Skeletal muscle tissue (tissue), 4 donors: ENCODE results near the gene LHX3. TPM values are rescaled to one million over a fixed set of nuclear protein-coding genes. Genes with fewer than 3 reads are reported as not detected.
"Not testable (repeated sequence)": the region's sequence is repeated elsewhere in the genome, so short reads cannot be mapped to it uniquely, and the experiment has no call there.

Experiments
- H3K27ac ChIP-seq: one replicate; pipeline ENCODE4 v1.7.0; 2013; ENCODE audit warnings: mild to moderate bottlenecking, low read depth, low read length, inconsistent platforms
- H3K27me3 ChIP-seq, 3 donors: one replicate each; pipeline ENCODE4 v1.7.0; 2013; ENCODE audit warnings: low read length in 3 of 3; ENCODE audit not compliant: control insufficient read depth in 3 of 3, insufficient read depth in 3 of 3
- H3K36me3 ChIP-seq, 3 donors: one replicate each; pipeline ENCODE4 v1.7.0; 2013; ENCODE audit warnings: low read length in 3 of 3; ENCODE audit not compliant: control insufficient read depth in 3 of 3, insufficient read depth in 3 of 3
- H3K4me1 ChIP-seq, 3 donors: one replicate each; pipeline ENCODE4 v1.7.0; 2013; ENCODE audit warnings: low read length in 3 of 3, mild to moderate bottlenecking in 3 of 3; ENCODE audit not compliant: control insufficient read depth in 3 of 3, insufficient read depth in 3 of 3
- H3K4me3 ChIP-seq, 3 donors: one replicate each; pipeline ENCODE4 v1.7.0; 2013; ENCODE audit warnings: low read length in 3 of 3
- H3K9ac ChIP-seq, 3 donors: one replicate each; pipeline ENCODE4 v1.7.0; 2013; ENCODE audit warnings: low read length in 3 of 3, mild to moderate bottlenecking in 3 of 3, moderate library complexity in 2 of 3, low read depth in 1 of 3
- H3K9me3 ChIP-seq, 3 donors: one replicate each; pipeline ENCODE4 v1.7.0; 2013; ENCODE audit warnings: low read length in 3 of 3; ENCODE audit not compliant: control insufficient read depth in 3 of 3
- total RNA-seq: library from RNA; depleted of rRNA; stranded (reverse); fragments of >200 nt; gene quantifications from one replicate; pipeline ENCODE4 v1.2.3, GENCODE V29; 2014
- donor health status: Osteomylitis.

The LHX3 gene
- total RNA-seq, 1 donor from 2014 or later = not detected

DNA sequence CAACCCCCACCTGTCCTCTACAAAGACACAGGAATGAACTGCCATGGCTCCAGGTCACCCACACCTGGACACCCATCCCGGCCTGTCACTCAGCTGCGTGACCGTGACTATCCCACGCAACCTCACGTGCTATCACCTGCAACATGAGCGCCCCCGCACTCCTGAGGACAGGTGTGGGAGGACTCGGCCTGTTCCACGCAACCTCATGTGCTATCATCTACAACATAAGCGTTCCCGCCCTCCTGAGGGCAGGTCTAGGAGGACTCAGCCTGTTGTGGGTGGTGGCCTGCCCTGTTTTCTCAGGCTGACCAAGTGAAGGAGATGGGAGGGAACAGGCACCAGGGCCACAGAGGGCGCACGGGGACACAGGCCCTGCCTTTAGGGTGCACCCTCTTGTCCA, 36.6 kb upstream of the LHX3 start:
- Histone ChIP-seq H3K9ac (no peak overlapping the region), H3K4me3 (no peak overlapping the region), H3K27me3 (no peaks in the 10 kb centered on the region), H3K36me3 (peaks cover 0 to 3% (median 0%) of the 10 kb centered on the region in 3 donors), H3K27ac (no peak overlapping the region), H3K9me3 (no peaks in the 10 kb centered on the region), H3K4me1 (peaks cover 24 to 28% (median 25%) of the 10 kb centered on the region in 3 donors)

DNA sequence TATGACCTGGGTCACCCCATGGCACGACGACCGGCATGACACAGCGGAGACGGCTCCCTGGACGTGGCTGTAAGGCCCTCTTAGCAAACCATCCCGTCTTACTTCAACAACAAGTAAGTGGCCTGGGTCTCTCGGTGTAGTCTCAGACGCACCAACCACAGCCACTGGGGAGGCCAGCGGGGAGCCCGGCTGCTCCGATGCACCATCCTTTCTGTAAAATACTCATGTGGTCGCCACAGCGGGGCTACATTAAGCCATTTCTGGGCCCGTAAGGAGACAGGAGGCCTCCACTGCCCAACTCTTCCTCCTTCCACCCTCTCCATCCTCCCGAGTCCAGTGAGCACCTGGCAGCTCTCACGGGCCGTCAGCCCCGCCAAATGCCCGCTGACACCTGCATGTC, 36.0 kb upstream of the LHX3 start:
- H3K9me3 ChIP-seq = no peaks in the 10 kb centered on the region
- H3K27me3 ChIP-seq = no peaks in the 10 kb centered on the region
- H3K4me1 ChIP-seq = peaks cover 24 to 28% (median 25%) of the 10 kb centered on the region in 3 donors
- no peak overlapping the region for H3K27ac ChIP-seq
- no peak overlapping the region for H3K9ac ChIP-seq
- H3K36me3 ChIP-seq = peaks cover 0 to 5% (median 0%) of the 10 kb centered on the region in 3 donors
- H3K4me3 ChIP-seq = no peak overlapping the region

DNA sequence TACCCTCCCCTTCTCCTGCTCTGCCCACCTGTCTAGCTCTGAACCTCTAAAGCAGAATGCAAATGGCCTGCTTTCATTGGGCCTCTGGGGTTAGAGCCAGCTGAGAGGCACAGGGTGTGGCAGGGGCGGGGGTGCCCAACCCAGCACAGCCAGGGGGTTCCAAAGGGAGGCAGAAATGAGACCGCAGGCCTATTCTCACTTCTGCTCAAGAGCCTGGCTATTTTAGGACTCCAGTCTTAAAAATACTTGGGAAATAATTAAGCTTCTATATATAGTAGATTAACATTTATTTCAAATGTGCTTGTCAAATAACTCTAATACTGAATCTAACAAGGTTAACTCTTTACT, 35.0 kb upstream of the LHX3 start:
- Histone ChIP-seq H3K9me3 (no peaks in the 10 kb centered on the region), H3K27me3 (no peaks in the 10 kb centered on the region), H3K27ac (no peak overlapping the region), H3K9ac (peak overlapping the region in 1 of 3 donors; percentile 25), H3K4me1 (peaks cover 22 to 26% (median 23%) of the 10 kb centered on the region in 3 donors), H3K4me3 (no peak overlapping the region), H3K36me3 (peaks cover 0 to 5% (median 0%) of the 10 kb centered on the region in 3 donors)

DNA sequence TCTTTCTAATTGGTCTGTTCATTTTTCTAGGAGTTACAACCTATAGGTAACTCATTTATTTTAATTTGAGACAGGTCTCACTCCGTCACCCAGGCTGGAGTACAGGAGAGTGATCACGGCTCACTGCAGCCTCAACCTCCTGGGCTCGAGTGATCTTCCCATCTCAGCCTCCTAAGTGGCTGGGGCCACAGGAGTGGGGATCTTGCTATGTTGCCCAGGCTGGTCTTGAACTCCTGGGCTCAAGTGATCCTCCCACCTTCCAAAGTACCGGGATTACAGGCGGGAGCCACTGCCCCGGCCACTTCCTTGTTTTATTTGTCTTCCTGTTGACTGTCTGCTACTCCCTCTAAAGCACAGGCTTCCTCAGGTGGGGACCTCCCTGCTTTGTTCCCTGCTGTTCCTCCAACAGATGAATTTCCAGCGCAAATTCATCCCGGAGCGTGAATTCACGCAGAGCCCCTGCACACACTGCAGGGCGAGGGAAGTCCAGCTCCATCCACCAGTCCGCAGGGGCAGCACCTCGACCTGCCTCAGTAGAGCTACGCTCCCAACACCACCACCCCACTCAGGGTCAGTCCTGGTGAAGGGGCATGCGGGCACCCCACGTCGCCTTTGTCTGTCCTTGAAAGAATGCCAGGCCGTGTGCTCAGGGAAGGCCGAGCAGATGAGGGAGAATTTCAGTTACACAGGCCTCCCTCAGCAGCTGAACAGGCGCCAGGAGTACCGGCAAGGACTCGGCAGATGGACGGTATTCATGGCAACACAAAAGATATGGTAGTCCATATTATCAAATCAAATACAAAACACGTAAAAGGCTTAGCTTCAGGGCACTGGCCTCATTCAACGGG, 34.4 kb upstream of the LHX3 start:
- Histone ChIP-seq H3K4me3 (no peak overlapping the region), H3K27me3 (no peaks in the 10 kb centered on the region), H3K27ac (no peak overlapping the region), H3K9me3 (no peaks in the 10 kb centered on the region), H3K36me3 (peaks cover 0 to 5% (median 0%) of the 10 kb centered on the region in 3 donors), H3K9ac (peak overlapping the region in 2 of 3 donors; percentile 16 to 40), H3K4me1 (peaks cover 16 to 20% (median 17%) of the 10 kb centered on the region in 3 donors)

DNA sequence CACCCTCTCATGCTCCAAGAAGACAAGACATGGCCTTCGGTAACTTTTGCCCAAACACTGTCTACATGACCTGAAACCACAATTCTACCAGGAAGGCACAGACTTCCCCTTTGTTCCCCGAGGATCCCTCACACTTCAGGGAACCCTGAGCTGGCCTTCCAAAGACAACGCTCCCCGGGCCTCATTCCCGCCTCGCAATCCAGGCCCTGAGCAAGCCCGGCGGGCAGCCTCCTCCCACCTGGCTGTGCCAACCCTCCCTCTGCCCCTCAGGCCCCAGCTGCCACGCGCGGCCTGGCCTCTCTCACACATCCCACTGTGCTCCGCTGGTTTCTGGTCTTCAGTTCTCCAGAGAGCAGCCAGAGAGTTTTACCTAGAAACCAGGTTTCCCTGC, 33.4 kb upstream of the LHX3 start:
- peaks cover 15 to 19% (median 16%) of the 10 kb centered on the region in 3 donors for H3K4me1 ChIP-seq
- H3K9me3 ChIP-seq = no peaks in the 10 kb centered on the region
- H3K4me3 ChIP-seq = no peak overlapping the region
- peaks cover 0 to 5% (median 0%) of the 10 kb centered on the region in 3 donors for H3K36me3 ChIP-seq
- H3K27ac ChIP-seq = no peak overlapping the region
- H3K9ac ChIP-seq = no peak overlapping the region
- no peaks in the 10 kb centered on the region for H3K27me3 ChIP-seq

DNA sequence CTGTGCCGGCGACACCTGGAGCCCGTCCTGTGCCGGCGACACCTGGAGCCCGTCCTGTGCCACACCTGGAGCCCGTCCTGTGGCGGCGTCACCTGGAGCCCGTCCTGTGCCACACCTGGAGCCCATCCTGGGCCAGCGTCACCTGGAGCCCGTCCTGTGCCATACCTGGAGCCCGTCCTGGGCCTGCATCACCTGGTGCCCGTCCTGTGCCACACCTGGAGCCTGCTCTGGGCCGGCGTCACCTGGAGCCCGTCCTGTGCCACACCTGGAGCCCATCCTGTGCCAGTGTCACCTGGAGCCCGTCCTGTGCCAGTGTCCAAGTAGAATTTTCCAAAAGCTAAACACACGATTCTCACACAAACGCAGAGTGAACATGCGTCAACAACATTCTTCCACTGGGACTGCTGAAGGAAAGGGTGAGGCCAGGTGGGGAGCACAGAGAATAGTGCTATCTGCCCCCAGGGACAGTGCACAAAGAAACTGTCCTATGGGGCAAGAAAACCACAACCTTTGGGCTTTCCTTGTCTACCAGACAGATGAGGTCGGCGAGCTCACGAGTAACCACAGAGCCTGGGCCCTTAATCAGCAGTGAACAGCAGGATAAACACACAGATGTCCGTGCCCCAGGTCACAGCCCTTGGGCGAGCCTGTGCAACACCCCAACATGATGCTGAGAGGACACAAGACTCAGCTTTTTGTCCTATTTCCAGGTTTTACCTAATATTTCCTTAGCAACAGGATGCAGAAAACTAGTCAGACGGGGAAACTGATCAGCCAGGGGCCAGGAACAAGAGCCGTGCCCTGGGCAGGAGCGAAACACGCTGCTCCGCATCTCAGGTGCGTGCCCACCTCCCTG, 32.8 kb upstream of the LHX3 start:
- Histone ChIP-seq H3K27ac (no peak overlapping the region), H3K4me1 (peaks cover 15 to 19% (median 16%) of the 10 kb centered on the region in 3 donors), H3K27me3 (no peaks in the 10 kb centered on the region), H3K4me3 (no peak overlapping the region), H3K9me3 (no peaks in the 10 kb centered on the region), H3K9ac (no peak overlapping the region), H3K36me3 (peaks cover 0 to 5% (median 0%) of the 10 kb centered on the region in 3 donors)

DNA sequence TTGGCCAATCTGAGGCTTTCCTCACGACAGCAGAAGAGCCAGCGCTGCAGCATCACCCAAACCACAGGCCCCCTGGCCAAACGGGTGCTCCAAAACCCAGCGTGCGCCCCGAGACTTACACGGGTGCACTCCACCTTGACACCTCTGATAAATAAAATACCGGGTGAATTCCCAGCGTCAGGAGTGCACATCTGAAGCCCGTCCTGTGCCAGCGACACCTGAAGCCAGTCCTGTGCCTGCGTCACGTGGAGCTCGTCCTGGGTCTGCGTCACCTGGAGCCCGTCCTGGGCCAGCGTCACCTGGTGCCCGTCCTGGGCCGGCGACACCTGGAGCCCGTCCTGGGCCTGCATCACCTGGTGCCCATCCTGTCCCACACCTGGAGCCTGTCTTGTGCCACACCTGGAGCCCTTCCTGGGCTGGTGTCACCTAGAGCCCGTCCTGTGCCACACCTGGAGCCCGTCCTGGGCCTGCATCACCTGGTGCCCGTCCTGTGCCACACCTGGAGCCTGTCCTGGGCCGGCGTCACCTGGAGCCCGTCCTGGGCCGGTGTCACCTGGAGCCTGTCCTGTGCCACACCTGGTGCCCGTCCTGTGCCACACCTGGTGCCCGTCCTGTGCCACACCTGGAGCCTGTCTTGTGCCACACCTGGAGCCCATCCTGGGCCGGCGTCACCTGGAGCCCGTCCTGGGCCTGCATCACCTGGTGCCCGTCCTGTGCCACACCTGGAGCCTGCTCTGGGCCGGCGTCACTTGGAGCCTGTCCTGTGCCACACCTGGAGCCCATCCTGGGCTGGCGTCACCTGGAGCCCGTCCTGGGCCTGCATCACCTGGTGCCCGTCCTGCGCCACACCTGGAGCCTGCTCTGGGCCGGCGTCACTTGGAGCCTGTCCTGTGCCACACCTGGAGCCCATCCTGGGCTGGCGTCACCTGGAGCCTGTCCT, 31.8 kb upstream of the LHX3 start:
- not testable (repeated sequence) for H3K4me3 ChIP-seq, H3K9me3 ChIP-seq, H3K36me3 ChIP-seq, H3K9ac ChIP-seq, H3K27me3 ChIP-seq, H3K27ac ChIP-seq
- H3K4me1 ChIP-seq = peaks cover 15 to 19% (median 16%) of the 10 kb centered on the region in 3 donors

DNA sequence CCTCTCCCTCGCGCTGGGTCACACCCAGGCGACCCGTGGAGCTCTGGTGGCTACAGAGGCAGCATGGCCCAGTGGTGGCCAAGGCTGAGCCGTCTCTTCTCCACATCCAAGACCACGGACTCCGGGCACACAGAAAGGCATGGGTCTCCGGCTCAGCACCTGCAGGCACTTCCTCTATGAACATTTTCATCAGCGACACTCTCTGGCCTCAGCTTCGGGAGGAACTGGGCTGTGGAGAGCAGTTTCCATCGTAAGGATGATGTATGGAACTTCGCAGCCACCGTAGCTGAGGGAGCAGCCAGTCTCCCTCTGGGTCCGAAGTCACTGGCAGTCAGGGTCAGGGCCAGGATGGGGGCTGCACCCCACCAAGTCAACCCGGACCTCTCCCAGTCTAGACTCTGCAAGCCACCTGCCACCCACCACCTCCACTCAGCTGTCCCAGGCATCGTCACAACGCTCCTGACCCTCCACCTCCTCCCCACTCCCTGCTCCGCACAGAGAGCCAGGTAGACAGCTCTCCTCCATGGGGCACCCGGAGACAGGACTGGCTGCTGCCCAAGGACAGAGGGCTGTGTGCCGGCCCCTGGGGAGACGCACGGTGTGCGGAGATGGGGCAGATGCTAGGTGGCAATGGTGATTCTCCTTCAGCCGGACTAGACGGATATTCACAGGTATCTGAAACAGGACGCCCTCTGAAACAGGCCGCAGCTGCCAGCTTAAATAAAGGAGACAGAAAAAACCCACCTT, 31.0 kb upstream of the LHX3 start:
- H3K9ac ChIP-seq = no peak overlapping the region
- no peak overlapping the region for H3K27ac ChIP-seq
- no peaks in the 10 kb centered on the region for H3K27me3 ChIP-seq
- H3K36me3 ChIP-seq = peaks cover 0 to 6% (median 0%) of the 10 kb centered on the region in 3 donors
- no peak overlapping the region for H3K4me3 ChIP-seq
- H3K9me3 ChIP-seq = no peaks in the 10 kb centered on the region
- peaks cover 13 to 16% (median 15%) of the 10 kb centered on the region in 3 donors for H3K4me1 ChIP-seq

DNA sequence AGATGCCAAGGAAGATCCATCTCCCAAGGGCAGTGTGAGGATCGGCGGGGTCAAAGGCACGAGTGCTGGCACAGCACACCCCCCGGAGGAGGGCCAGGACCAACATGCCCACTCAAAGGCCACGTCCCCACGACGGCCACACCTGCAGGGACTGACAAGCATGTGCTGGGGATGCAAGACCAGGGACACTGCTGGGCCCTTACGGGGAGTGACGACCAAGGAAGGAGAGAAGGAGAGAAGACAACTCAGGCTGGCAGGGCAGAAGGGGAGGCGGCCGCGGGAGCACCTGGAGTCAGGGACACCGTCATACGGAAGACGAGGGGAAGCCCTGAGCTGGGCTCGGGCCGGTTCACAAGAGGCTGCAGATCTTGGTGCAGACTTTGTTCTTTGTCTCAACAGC, 30.2 kb upstream of the LHX3 start:
- Histone ChIP-seq H3K4me3 (no peak overlapping the region), H3K27me3 (no peaks in the 10 kb centered on the region), H3K9ac (no peak overlapping the region), H3K4me1 (peaks cover 8 to 10% (median 9%) of the 10 kb centered on the region in 3 donors), H3K36me3 (peaks cover 0 to 6% (median 0%) of the 10 kb centered on the region in 3 donors), H3K27ac (no peak overlapping the region), H3K9me3 (no peaks in the 10 kb centered on the region)
